NCI-H82 treated with DMSO at 0.1 percent for 48 hours (cell line): ENCODE data around the gene ASB13.

Experiments
- DNase-seq: peaks from one replicate; lab custom pipeline; 2025; ENCODE audit not compliant: unreplicated experiment; lab: John Stamatoyannopoulos, UW

ASB13 gene

GRCh38 chr10:5648494-5649457, 17.6 kb downstream of the ASB13 start:
- DNase-seq: no peak

DNA sequence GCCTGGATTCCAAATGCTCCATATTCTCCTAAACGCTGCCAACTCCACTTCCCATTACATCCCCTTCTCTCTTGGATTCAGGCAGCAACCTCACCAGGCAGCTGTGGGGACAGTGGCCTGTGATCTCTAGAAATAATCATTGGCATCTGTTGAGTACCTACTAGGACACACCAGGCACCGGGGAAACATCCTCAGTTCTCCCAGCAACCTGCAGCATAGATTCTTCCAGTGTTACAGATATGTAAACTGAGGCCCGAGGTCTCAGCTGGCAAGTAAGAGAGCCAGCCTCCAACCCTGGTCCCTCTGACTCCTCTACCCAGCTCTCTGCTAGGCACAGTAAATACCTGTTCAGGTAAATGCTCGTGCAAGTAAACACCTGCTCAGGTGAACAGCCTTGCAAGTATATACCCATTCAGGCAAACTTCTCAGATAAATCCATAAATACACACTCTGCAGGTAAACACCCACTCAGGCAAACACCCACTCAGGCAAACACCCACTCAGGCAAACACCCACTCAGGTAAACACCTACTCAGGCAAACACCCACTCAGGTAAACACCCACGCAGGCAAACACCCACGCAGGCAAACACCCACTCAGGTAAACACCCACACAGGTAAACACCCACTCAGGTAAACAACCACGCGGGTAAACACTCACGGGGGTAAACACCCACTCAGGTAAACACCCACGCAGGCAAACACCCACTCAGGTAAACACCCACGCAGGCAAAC, 18.7 kb downstream of the ASB13 start:
- no peak for DNase-seq

GRCh38 chr10:5645944-5646617, 20.3 kb downstream of the ASB13 start:
- DNase-seq: no peak

GRCh38 chr10:5645375-5645774, 21.0 kb downstream of the ASB13 start:
- DNase-seq: no peak

- DNase-seq: peak; percentile 70
These were observed 21.5 kb downstream of the ASB13 start for GRCh38 chr10:5644930-5645329.

- DNase-seq: no peak
These were observed 22.9 kb downstream of the ASB13 start for GRCh38 chr10:5643346-5644067.

DNA sequence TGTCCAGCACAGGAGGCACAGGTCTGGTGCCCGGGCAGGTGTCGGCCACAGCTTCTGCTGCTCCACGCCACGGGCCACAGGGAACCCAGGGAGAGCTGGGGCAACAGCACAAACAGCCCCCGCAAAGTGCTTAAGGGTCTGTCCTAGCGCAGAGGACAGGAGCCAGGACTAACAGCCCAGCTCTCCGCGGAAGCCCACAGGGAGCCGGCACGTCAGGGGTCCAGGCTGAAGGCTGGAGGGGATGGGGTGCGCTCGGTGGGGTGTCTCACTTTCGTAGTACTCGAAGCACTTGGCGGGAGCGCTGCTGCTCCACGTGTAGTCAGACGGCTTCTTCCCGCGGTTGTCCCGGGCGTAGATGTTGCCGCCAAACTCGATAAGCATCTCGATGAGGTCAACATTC, 24.9 kb downstream of the ASB13 start:
- no peak for DNase-seq

- DNase-seq: no peak
These were observed 25.9 kb downstream of the ASB13 start for GRCh38 chr10:5640501-5640900.

DNA sequence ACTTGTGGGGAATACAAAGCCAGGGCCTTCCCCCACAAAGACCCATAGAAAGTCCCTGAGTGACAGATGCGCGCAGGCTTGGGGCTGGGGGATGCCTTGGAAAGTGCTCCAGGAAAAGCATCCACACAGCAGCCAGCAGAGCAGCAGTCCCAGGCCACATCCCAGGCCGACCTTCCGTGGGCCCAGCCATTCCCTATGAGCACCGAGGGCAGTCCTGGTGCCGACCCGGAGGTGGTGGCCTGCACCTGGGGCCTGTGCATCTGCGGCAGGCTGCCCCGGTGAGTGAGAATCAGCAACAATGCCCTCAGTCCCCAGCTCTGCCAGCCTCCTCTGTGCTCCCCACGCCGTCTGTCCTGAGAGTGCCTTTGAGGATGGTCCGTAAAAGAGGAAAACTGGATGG, 26.4 kb downstream of the ASB13 start:
- no peak for DNase-seq

DNA sequence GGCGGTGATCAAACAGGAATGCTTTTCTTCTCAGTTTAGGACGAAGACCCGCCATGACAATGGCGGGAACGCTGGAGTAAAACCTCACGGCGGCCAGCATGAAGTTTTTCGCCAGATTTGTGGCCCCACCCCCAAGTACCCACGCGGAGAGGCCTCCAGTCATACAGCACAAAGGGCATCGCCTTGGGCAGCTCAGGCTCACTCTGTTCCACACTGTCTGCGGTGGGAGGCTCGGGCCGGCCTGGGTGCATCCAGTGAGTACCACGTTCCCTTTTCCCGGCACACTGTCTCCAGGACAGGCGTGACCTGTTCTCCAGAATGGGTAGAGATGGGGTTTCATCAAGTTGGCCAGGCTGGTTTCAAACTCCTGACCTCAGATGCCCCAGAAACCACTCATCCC, 27.3 kb downstream of the ASB13 start:
- no peak for DNase-seq

DNA sequence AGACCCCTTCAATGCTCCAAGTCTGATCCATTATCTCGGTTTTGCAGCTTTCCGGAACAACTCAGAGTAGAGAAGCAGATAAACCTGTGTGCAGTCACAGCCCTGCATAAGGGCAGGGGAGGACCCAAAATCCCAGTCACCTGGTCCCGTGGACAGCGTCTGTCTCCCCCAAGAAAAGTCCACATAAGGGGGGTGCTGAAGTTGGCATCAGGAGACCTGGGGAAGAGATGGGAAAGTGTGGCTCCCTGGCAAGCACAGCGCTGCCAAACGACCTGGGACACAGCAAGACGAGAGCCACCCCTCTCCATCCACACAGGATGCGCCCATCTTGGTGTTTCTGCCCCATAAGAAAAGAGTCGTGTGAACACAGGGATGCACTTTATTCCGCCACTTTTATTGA, 27.9 kb downstream of the ASB13 start:
- no peak for DNase-seq

DNA sequence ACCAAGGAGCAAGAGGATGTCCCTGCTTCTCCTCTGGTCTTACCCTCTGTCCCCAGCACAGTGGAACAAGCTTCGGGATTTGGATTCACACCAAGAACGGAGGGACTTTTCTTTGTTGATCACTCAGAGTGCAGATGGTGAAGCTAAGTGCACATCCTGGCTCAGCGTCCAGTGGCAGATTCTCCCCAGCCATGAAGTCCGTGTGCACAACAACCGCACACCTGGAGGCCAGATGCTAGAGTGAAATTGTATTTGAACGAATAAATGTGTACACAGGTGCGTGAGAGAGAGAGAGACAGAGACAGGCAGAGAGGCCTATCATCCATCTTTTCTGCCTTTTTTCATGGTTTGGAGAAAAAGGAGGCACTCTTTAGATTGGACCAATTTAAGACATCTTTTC, 31.5 kb downstream of the ASB13 start:
- DNase-seq: no peak

GRCh38 chr10:5633166-5633749, 33.1 kb downstream of the ASB13 start:
- DNase-seq: no peak

- no peak for DNase-seq
These were observed 33.9 kb downstream of the ASB13 start for GRCh38 chr10:5632446-5632845.

DNA sequence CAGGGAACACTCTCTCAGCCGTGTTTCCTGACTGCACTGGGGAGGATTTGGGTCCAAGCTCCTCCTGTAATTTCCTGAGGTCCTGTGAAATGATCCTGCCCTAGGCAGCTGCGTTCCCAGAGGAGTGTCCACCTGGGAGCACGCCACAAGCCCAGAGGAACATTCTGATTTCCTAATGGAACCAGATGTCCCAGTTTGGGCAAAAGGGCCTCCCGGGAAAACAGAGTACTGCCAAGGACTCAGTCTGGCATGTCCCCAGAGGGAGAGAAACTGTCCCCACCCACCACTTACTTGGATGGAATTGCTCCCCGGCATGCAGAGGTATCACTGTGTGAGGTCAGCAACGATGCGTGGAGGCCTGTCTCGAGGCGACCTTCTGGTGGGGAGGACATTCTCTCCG, 34.5 kb downstream of the ASB13 start:
- no peak for DNase-seq

DNA sequence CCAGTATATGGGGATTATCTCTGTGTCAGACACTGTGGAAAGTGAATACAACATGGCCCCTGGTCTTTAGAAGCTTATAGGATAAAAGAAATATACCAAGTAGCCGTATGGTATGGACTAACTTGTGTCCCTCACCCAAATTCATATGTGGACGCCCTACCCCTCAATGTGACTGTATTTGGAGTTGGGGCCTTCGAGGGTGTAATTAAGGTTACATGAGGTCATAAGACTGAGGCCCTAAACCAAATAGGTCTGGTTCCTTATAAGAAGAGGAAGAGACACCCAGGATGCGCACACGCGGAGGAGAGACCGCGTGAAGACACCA, 36.3 kb downstream of the ASB13 start:
- DNase-seq: no peak

DNA sequence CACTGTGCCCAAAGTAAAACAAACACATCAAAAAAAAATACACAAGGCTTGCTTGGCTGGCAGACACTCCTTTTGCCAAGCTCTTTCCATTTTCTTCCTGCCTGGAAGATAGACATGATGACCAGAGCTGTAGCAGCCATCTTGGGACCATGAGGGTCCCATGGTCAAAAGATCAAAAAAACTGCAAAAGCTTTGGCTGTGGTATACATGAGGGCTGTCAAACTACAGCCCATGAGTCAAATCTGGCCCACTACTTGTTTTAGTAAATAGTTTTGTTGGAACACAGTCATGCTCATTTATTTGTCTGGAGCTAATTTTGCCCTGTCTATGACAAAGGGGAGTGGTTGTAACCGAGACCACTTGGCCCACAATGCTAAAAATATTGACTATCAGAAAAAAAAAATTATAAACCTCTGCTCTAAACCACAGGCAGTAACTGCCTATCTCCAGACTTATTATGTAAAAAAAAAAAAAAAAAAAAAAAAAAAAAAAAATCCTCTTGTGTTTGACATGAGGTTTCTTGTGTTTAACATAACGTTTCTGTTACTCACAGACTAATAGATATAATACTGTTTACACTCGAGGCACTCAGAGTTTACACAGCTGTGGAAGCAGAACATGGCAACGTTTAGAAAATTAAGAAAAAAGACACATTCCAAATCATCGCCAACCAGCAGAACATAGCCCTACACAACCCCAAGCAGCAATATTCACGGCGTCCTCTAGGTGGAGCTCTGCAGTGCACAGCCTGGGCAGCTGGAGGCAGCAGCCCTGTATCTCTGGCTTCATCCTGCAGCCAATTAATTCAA, 36.9 kb downstream of the ASB13 start:
- DNase-seq: peak; percentile 52

DNA sequence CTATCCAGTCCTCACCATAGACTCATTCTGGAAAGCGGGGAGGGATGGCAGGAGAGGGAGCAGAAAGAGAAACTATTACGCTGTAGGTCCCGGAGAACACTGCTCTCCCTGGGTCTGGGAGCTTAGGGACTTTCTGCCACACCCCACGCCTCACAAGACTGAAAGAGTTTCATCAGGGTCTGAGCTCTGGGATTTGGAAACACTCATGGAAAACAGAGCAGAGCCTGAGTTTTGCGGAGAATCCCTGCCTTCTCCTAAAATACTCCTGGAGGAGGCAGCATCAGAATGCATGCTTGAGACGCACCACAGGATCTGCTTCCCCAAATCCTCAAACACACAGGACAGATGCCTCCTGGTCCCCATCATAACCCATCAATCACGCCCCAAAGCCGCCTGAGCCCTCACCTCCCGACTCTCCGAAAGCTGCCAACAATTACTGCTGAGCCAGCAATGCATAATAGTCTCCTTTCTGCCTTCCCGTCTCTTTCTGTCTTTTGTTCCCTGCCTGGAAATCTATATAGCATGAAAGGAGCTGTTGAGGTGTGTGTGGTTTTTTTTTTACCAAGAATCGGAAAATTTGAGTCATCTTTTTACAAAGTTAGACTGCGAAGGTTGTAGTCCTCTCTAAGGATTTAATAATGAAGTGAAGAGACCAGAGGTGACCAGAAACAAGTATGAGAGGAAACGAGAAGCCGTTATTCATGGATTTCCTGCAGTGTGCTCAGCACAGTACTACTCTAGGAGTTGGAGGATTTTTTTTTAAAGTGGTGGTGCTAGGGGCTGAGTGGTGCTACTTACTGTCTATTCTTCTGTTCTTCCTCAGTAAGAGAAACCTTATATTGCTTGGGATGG, 37.7 kb downstream of the ASB13 start:
- DNase-seq: no peak

DNA sequence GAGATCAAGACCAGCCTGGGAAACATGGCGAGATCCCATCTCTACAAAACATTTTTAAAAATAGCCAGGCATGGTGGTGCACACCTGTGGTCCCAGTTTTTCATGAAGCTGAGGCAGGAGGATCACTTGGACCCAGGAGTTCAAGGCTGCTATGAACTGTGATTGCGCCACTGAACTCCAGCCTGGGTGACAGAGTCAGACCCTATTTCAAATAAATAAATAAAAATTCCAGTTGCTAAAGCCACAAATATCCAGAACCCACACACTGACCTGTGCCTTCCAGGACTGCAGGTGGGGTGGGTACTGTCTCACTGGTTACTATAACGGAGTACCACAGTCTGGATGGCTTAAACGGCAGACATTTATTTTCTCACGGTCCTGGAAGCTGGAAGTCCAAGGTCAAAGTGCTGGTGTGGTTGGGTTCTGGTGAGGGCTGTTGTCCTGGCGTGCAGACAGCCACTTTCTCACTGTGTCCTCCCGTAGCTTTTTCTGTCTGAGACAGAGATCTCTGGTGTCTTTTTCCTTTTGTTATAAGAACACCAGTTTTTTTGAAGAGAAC, 38.8 kb downstream of the ASB13 start:
- DNase-seq: no peak
